ENCODE data around the gene LENG8. TPM values are rescaled to one million over a fixed set of nuclear protein-coding genes. Genes with fewer than 3 reads are reported as not detected.

Gene LENG8
- total and polyA plus RNA-seq, 2 of the 8 experiments (the other 6 are each of a cell fraction or from before 2014, with no cell fraction given), result 62.2 to 108 TPM

GRCh38 chr19:54464630-54465425, 15.8 kb downstream of the LENG8 start:
- H3K79me2 ChIP-seq (ENCODE audit: control insufficient read depth in 1 of 2, insufficient read depth in 2 of 2, low read length in 2 of 2), result no peaks in the 10 kb centered on the region; a peak in 1 of 4 replicates
- H3K23me2 ChIP-seq (ENCODE audit: low read depth, low read length), result peaks cover 10% of the 10 kb centered on the region; the same call in 1 of the 2 replicates
- 5% methylated on average over 36 of the region's 87 CpGs; no CpG with 5 or more reads in 1 of the 2 experiments for WGBS, 2 experiments (ENCODE audit: extremely low coverage in 1 of 2, insufficient coverage in 1 of 2, insufficient read length in 1 of 2, insufficient replicate concordance in 2 of 2, low coverage in 1 of 2, low lambda C conversion rate in 2 of 2, missing lambda C conversion rate in 1 of 2)
- no peak overlapping the region for H3K23ac ChIP-seq (ENCODE audit: insufficient read length)
- H2BK12ac ChIP-seq (ENCODE audit: low read depth, low read length), result no peak overlapping the region
- no peaks in the 10 kb centered on the region for H3K9me3 ChIP-seq (ENCODE audit: insufficient read depth in 2 of 2, low read depth in 1 of 2, low read length in 1 of 2)
- peak overlapping the region; percentile 35 to 76 for H3K4me2 ChIP-seq (ENCODE audit: insufficient read depth in 1 of 2, low read depth in 2 of 2, low read length in 2 of 2)
- FAIRE-seq, result no peak
- H2AK5ac ChIP-seq (ENCODE audit: low read depth, low read length), result no peak overlapping the region
- peak overlapping the region; percentile 66 to 87 (median 80) for H3K4me3 ChIP-seq (ENCODE audit: extremely low read depth in 1 of 4, insufficient read depth in 2 of 4, low read depth in 3 of 4, low read length in 4 of 4)
- H3K18ac ChIP-seq (ENCODE audit: extremely low read depth, low read length), result peak overlapping the region; percentile 96
- peak overlapping the region; percentile 86 for H3K27ac ChIP-seq (ENCODE audit: low read depth, low read length)
- H3K9ac ChIP-seq (replicated peaks in 1 of 4; ENCODE audit: extremely low read depth in 1 of 4, low read depth in 3 of 4, low read length in 3 of 4), result peak overlapping the region in 3 of 4 experiments; percentile 70 to 77 (median 70); a peak in 6 of 7 replicates
- H4K8ac ChIP-seq (ENCODE audit: extremely low read depth, insufficient read depth, low read length), result peak overlapping the region; percentile 73
- peak overlapping the region; percentile 41 for H4K5ac ChIP-seq (ENCODE audit: insufficient read length, low read depth, low read length)
- H2BK15ac ChIP-seq (ENCODE audit: low read length), result no peak overlapping the region
- H3K36me3 ChIP-seq (ENCODE audit: control insufficient read depth in 2 of 4, insufficient read depth in 4 of 4, low read length in 3 of 4), result peaks cover 0 to 20% (median 5%) of the 10 kb centered on the region in 4 experiments; a peak in 4 of 8 replicates
- H3K56ac ChIP-seq (replicated peaks; ENCODE audit: insufficient read length, low read depth, low read length), result no peak overlapping the region
- ChIA-PET CTCF (ENCODE audit: partially characterized antibody) (no interaction called here), POLR2A (ENCODE audit: partially characterized antibody) (interaction anchor here (1.2 to 1.6 kb wide), 2 partner anchors 9 to 653 kb away, joined by 3 to 7 read pairs; partner anchors contain the start of genes CDC42EP5 and PPP1R12C)
- peaks cover under 1% of the 10 kb centered on the region; the same call in 1 of the 2 replicates for H3K79me1 ChIP-seq (ENCODE audit: low read depth, low read length)
- no peak overlapping the region for H2BK20ac ChIP-seq (ENCODE audit: low read length)
- H2BK5ac ChIP-seq (ENCODE audit: low read depth, low read length), result peak overlapping the region; percentile 94
- H4K91ac ChIP-seq (replicated peaks; ENCODE audit: insufficient read length, low read length), result no peak overlapping the region
- H4K20me1 ChIP-seq (replicated peaks in 1 of 2; ENCODE audit: control insufficient read depth in 1 of 2, insufficient read depth in 2 of 2, low read length in 2 of 2), result peaks cover 0 to 8% of the 10 kb centered on the region in 2 experiments
- H2AFZ ChIP-seq (ENCODE audit: low read length), result no peak overlapping the region
- H2BK120ac ChIP-seq (replicated peaks; ENCODE audit: low read depth, low read length), result no peak overlapping the region
- DNase-seq (ENCODE audit: low read depth in 1 of 2, low spot score in 2 of 2), result peak; percentile 61 to 91
- peaks cover 0 to 8% (median 5%) of the 10 kb centered on the region in 4 experiments; a peak in 5 of 7 replicates for H3K4me1 ChIP-seq (replicated peaks in 1 of 4; ENCODE audit: control insufficient read depth in 3 of 4, insufficient read depth in 4 of 4, low read length in 3 of 4)
- H3K4ac ChIP-seq (replicated peaks; ENCODE audit: insufficient read length, low read depth, low read length), result no peak overlapping the region
- H3K14ac ChIP-seq (ENCODE audit: insufficient read length), result no peak overlapping the region
- peaks cover 0 to 16% (median 8%) of the 10 kb centered on the region in 4 experiments; a peak in 5 of 7 replicates for H3K27me3 ChIP-seq (replicated peaks in 1 of 4; ENCODE audit: control insufficient read depth in 3 of 4, extremely low read depth in 1 of 4, insufficient read depth in 3 of 4, low read length in 3 of 4)
- peak; percentile 92 for TF ChIP-seq PHF8 (conservative IDR thresholded peaks at IDR 0.05; ENCODE audit: low read depth, low read length)
- no peak for TF ChIP-seq CEBPB (IDR thresholded peaks at IDR 0.05; ENCODE audit: low read depth, low read length)
- no peak for TF ChIP-seq RAD21 (IDR thresholded peaks at IDR 0.05 in 1 of 2, conservative IDR thresholded peaks at IDR 0.05 in 1 of 2; ENCODE audit: low read depth in 2 of 2, low read length in 2 of 2)
- no peak for TF ChIP-seq SUZ12 (IDR thresholded peaks at IDR 0.05; ENCODE audit: low read length)
- TF ChIP-seq KDM1A (IDR thresholded peaks at IDR 0.05; ENCODE audit: borderline replicate concordance, low read length), result no peak
- no peak for TF ChIP-seq JUND (IDR thresholded peaks at IDR 0.05; ENCODE audit: low read length)
- peak in 1 of 2 experiments; percentile 66; a peak in 1 of 4 replicates for TF ChIP-seq HDAC2 (IDR thresholded peaks at IDR 0.05; ENCODE audit: borderline replicate concordance in 1 of 2, low read depth in 2 of 2, low read length in 2 of 2)
- TF ChIP-seq CHD2 (IDR thresholded peaks at IDR 0.05; ENCODE audit: low read length), result 0 out of 2 replicates have a peak, but pooled peaks have one; percentile 12
- TF ChIP-seq RXRA (IDR thresholded peaks at IDR 0.05; ENCODE audit: insufficient read depth, low read depth, low read length), result no peak
- no peak for TF ChIP-seq BRCA1 (IDR thresholded peaks at IDR 0.05; ENCODE audit: low read depth, low read length)
- no peak for TF ChIP-seq RBBP5 (IDR thresholded peaks at IDR 0.05; ENCODE audit: borderline replicate concordance, low read depth, low read length)

Measured in H1 (cell line).